SK-N-SH treated with all-trans-retinoic acid at 6 μM for 48 hours (cell line): ENCODE measurements around the gene PYGL.

Source experiments
- ESRRG ChIP-seq: fragments of 250-450 bp; sonication (Bioruptor Pico); IDR thresholded peaks from 2 replicates; pipeline ENCODE4 v1.6.1; 2021; ENCODE audit warnings: mild to moderate bottlenecking
- RARB ChIP-seq: fragments of 250-450 bp; sonication (Bioruptor Pico); IDR thresholded peaks from 2 replicates; pipeline ENCODE4 v1.8.0; 2021; ENCODE audit warnings: mild to moderate bottlenecking, moderate library complexity
- TOX ChIP-seq: fragments of 250-450 bp; sonication (Bioruptor Pico); IDR thresholded peaks from 2 replicates; pipeline ENCODE4 v1.8.0; 2021; ENCODE audit warnings: mild to moderate bottlenecking, moderate library complexity, borderline replicate concordance
- ZFP3 ChIP-seq: fragments of 250-450 bp; sonication (Bioruptor Pico); IDR thresholded peaks from 2 replicates; pipeline ENCODE4 v1.5.0; 2020; ENCODE audit warnings: mild to moderate bottlenecking, moderate library complexity
- ZNF565 ChIP-seq: fragments of 450-650 bp; formaldehyde crosslinking; conservative IDR thresholded peaks from 2 replicates; pipeline ENCODE4 v1.5.0; 2020; ENCODE audit warnings: low read depth, mild to moderate bottlenecking, moderate library complexity
- ZNF70 ChIP-seq: fragments of 450-650 bp; formaldehyde crosslinking; IDR thresholded peaks from 2 replicates; pipeline ENCODE4 v1.5.0; 2020; ENCODE audit warnings: mild to moderate bottlenecking, moderate library complexity
- TF ChIP-seq, protein P1 (sequence below): fragments of 250-450 bp; sonication (Bioruptor Pico); IDR thresholded peaks from 2 replicates; pipeline ENCODE4 v1.8.0; 2020; ENCODE audit warnings: mild to moderate bottlenecking, moderate library complexity, borderline replicate concordance

GRCh38 chr14:50953502-50953901 is 9.2 kb upstream of the PYGL start:
- TF ChIP-seq ZFP3: no peak
- no peak for TF ChIP-seq ZNF70 (CRISPR knock-in tag)
- no peak for TF ChIP-seq ZNF565 (CRISPR knock-in tag)
- TF ChIP-seq, protein P1, sequence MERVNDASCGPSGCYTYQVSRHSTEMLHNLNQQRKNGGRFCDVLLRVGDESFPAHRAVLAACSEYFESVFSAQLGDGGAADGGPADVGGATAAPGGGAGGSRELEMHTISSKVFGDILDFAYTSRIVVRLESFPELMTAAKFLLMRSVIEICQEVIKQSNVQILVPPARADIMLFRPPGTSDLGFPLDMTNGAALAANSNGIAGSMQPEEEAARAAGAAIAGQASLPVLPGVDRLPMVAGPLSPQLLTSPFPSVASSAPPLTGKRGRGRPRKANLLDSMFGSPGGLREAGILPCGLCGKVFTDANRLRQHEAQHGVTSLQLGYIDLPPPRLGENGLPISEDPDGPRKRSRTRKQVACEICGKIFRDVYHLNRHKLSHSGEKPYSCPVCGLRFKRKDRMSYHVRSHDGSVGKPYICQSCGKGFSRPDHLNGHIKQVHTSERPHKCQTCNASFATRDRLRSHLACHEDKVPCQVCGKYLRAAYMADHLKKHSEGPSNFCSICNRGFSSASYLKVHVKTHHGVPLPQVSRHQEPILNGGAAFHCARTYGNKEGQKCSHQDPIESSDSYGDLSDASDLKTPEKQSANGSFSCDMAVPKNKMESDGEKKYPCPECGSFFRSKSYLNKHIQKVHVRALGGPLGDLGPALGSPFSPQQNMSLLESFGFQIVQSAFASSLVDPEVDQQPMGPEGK: no peak
- TF ChIP-seq TOX: no peak
- no peak for TF ChIP-seq ESRRG (CRISPR knock-in tag)
- no peak for TF ChIP-seq RARB (CRISPR knock-in tag)
